SKM-1 treated with dmso at 0.1 percent for 144 hours (cell line): ENCODE results near the gene TCF25.
"Not testable (repeated sequence)": the region's sequence is repeated elsewhere in the genome, so short reads cannot be mapped to it uniquely, and the experiment has no call there.

Experiments
- DNase-seq: peaks from one replicate; lab custom pipeline; 2025; ENCODE audit not compliant: unreplicated experiment; lab: John Stamatoyannopoulos, UW

The TCF25 gene

DNA sequence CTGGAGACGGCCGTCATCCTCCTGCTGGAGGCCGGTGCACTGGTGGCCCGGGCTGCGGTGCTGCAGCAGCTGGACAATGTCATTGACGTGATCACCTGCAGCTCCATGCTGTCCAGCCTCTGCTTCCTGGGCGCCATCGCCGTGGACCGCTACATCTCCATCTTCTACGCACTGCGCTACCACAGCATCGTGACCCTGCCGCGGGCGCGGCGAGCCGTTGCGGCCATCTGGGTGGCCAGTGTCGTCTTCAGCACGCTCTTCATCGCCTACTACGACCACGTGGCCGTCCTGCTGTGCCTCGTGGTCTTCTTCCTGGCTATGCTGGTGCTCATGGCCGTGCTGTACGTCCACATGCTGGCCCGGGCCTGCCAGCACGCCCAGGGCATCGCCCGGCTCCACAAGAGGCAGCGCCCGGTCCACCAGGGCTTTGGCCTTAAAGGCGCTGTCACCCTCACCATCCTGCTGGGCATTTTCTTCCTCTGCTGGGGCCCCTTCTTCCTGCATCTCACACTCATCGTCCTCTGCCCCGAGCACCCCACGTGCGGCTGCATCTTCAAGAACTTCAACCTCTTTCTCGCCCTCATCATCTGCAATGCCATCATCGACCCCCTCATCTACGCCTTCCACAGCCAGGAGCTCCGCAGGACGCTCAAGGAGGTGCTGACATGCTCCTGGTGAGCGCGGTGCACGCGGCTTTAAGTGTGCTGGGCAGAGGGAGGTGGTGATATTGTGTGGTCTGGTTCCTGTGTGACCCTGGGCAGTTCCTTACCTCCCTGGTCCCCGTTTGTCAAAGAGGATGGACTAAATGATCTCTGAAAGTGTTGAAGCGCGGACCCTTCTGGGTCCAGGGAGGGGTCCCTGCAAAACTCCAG, 46.4 kb downstream of the TCF25 start:
- no peak for DNase-seq

DNA sequence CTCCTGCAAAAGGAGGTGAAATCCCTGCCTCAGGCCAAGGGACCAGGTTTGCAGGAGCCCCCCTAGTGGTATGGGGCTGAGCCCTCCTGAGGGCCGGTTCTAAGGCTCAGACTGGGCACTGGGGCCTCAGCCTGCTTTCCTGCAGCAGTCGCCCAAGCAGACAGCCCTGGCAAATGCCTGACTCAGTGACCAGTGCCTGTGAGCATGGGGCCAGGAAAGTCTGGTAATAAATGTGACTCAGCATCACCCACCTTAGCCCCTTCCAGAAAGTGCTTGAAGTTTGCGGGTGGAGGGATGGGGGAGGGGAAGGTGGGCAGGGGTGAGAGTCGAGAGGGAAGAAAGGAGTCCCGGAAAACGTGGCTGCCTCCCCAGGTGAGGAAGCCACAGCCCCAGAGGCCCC, 47.3 kb downstream of the TCF25 start:
- no peak for DNase-seq

DNA sequence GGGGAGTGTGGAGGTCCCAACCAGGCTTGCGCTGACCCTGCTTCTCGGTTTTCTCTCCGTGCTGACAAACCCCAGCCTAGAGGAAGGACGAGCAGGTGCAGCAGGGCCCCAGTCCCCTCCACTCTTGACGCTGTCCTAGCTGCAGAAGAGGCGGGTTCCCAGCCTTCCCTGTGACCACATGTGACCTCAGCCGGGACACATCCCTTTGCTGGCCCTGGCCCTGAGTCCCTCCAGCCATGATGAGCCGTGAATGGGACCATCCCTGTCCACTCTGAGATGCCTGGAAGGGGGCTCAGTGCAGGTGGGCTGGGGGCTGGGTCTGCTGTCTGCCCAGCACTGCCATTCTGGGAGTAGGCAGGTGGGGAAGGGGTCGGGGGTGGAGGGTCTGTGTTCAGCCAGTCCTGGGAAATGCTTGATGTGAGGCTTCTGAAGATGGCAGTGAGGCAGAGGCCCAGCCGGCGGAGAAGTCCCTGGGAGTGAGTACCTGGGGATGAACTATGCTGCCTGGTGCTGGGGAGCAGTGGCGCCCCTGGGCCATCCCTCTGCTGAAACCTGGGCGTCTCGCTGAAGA, 47.8 kb downstream of the TCF25 start:
- DNase-seq = no peak

DNA sequence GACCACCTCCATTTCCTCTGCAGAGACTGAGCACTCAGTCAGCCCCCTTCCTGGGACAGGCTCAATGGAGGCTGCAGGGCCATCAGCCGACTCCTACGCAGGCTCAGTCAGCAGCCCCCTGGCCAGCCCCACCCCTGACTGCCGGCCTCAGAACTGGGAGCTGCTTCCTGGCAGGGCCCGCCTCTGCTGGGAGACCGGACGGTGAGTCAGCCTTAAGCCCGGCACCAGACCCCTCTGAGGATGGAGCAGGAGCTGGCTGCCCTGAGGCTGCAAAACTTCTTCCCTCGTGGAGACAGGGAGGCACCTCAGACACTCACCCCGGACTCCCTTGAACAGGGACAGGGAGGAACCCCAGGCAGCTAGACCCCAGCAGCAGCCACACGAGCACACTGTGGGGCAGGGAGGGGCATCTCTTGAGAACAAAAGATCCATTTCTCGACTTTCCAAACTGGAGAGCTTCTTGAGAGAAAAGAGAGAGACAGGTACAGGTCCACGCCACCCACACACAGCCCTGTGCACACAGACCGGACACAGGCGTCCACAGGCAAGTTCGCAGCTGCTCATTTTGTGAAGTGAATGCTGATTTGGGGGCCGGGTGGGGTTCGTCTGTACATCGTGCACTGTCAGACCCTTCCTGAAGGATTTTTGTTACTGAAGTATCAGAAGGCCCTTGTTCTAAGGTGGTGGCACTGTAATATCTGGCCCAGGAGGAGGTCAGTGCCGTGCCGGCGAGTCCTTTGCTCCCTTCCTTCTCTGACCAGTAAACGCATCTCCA, 48.5 kb downstream of the TCF25 start:
- DNase-seq = no peak

DNA sequence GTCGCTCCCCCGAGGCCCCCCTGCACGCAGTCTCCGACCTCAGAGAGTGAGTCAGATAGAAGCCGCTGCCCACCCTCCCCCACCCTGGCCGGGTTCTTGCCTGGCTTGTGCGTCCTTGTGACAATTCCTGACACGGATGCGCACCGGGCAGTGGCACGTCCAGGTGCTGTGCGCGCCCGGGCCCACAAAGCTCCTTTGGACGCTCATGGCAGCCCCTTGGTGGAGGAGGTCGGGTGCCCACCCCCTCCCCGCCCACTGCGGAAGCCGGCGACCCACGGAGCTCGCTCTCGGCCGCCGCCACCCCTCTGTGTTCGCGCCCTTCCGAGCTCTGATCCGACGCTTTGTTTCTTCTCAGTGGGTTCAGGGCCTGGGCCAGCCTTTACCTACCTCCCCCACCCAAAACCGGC, 49.1 kb downstream of the TCF25 start:
- no peak for DNase-seq

DNA sequence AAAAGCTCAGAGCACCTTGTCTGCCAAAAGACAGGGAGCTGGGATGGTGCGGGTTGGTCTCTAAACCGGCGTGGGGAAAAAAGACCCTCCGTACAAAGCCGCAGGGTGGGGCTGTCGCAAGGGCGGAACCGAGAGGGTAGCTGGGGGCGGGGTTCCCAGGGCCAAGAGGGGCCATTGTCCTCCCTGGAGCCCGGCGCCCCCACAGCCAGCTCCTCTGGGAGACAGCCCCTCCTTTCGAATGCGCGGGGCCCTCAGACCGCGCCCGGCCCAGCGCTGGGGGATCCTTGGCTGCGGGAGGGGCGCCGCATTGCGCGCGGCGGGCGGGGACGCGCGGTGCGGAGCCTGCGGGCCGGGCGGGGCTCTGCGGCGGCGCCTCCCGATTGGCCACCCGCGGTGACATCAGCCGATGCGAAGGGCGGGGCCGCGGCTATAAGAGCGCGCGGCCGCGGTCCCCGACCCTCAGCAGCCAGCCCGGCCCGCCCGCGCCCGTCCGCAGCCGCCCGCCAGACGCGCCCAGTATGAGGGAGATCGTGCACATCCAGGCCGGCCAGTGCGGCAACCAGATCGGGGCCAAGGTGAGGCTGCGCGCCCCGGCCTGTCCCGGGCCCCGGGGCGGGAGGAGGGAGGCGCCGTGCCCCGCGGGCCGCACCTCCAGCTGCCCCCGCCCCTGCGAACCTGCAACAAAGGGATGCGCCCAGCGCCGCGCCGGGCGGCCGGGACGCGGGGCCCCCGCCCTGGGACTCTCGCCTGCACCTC, 49.7 kb downstream of the TCF25 start, which contains the start of gene TUBB3:
Gene TUBB3, plus strand, starts transcription at position 459 of the 756 bp plus-strand sequence. Its CDS starts 60 bp downstream, at position 519.
- DNase-seq = no peak

DNA sequence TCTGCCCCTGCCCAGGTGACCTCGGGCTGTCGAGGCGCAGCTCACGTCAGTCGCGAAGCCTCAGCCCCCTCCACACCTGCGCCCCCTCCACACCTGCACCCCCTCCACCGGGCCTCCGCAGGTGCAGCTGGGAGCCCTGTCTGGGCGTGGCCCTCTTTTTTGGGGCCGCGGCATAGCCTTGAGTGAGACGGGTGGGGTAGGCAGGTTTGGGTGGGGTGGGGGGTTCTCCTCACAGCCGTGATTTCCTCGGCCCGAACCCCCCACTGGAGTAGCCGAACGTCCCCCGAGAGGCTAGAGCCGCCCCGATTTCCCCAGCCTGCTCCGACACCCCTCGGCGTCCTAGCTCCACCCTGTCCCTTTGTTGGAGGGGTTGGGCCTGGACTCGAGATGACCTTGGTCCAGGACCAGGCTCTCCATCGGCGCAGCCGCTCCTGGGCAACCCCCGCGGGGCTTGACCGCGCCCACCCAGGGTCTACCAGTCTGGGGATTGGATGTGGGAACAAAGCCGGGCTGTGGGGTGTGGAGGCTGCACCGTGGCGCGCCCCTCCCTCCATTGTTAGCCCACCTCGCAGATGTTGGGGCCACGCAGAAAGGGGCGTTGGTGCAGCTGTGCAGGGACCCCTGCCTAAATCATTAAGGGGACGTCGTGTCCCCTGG, 50.4 kb downstream of the TCF25 start:
- no peak for DNase-seq

DNA sequence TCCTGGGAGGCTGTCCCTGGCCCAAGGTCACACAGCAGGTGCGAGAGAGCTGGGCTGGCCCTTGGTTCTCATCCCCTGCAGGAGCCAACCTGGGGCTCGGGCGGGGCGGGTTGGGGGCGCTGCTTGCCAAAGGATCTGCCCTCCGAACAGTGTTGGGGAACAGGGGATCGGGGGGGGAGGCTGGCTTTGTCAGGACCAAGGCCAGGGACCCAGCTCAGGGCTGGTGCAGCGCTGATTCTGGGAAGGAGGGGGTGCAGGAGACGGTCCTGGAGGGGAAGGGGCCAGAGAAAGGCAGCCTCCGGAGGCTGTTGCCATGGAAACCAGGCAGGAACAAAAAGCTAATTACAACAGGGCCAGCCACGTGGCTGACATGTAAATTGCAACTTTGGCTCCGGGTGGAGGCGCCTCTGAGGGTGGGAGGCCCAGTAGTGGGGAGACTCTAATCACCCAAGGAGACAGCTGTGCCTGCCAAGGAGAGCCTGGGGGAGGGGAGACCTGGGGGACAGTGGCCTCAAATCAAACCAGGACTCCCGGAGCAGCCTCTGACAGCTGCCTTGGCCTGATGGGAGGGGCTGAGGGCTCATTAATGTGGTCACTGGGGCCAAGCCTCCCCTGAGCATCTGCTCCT, 51.0 kb downstream of the TCF25 start:
- DNase-seq = peak; percentile 16

DNA sequence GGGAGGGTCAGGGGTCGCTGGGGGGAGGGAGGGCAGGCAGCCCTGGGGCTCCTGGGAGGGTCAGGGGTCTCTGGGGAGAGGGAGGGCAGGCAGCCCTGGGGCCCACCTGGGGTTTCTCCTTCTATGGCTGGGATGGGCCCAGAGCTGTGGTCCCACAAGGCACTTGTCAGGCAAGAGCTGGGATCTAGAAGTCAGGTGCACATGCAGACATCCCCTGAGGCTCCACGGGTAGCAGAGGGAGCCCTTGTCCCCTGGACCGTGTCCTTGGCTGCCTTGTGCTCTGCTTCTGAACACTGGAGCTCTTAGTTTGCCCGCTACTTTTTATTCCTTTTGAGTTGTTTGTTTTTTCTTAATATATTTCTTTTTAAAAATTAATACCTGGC, 51.5 kb downstream of the TCF25 start:
- DNase-seq = no peak

DNA sequence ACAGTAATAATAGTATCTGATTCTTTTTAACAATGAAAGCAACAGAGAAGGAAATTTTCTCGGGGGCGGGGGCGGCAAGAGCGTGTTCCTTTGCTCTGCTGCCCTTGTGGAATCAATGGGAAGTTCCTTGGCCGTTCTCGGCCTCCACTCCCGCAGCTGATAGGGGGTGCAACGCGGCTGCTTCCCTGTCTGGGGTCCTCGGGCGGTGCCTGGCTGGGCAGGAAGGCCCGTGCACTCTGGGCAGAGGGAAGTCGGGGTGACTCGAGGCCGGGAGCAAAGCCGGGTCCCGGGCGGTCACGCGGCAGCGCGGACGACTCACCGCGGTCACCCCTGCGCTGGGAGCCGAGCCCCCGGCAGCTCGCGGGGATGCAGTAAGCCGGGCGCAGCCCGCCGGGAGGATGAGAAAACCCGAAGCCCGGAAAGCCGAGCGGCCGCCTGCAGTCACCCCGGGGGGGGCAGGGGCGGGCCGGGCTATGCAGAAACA, 52.2 kb downstream of the TCF25 start:
- no peak for DNase-seq

DNA sequence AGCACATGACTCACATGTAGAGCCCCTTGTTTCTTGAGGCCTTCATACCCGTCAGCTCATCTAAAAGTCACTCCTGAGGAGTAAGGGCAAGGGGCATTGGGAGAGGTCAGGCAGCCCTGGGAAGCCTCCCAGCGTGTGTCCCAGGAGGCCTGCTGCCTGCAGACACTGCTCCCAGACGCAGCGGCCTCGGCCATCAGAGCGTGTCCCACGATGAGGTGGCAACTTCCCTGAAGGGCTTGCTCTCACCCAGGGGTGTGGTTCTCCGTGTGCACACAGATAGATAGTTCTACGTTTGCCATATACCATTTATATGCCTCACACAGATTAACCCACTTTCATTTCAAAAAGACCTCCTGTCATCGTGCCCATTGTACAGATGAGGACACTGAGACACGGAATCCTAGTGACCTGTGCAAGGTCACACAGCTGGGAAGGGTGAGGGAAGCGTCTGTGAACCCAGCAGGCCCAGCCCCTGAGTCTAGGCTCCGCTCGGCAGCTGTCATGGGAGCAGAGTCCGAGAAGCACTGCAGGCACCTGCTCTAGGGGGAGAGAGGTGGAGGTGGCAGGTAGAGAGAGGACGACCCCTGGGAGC, 58.0 kb downstream of the TCF25 start:
- DNase-seq = no peak

DNA sequence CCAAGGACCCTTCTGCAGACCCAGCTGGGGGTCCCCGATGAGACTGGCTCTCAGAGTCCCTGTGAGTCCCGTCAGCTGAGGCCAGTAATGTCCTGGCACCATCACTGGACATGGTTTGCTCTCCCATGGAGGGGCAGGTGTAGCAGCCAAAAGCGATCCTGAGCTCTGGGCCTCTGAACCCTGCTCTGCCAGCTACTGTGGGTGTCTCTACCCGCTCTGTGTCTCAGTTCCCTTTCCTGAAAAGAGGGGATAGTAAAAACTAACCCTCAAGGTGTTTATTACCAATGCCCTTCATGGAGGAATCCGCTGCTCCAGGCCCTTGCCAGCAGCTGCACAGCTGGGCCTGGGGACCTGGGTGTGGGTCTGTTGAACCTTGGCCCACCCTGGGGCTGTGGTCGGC, 58.6 kb downstream of the TCF25 start:
- no peak for DNase-seq

DNA sequence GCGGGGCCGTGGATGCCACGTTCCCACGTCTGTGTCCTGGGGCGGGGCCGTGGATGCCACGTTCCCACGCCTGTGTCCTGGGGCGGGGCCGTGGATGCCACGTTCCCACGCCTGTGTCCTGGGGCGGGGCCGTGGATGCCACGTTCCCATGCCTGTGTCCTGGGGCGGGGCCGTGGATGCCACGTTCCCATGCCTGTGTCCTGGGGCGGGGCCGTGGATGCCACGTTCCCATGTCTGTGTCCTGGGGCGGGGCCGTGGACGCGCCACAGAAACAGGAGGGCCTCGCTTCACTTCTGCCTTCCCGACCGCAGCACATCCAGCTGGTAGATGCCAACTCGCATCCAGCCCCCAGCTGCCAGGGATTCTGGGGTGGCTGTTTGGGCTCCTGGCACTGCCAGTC, 60.6 kb downstream of the TCF25 start:
- not testable (repeated sequence) for DNase-seq

DNA sequence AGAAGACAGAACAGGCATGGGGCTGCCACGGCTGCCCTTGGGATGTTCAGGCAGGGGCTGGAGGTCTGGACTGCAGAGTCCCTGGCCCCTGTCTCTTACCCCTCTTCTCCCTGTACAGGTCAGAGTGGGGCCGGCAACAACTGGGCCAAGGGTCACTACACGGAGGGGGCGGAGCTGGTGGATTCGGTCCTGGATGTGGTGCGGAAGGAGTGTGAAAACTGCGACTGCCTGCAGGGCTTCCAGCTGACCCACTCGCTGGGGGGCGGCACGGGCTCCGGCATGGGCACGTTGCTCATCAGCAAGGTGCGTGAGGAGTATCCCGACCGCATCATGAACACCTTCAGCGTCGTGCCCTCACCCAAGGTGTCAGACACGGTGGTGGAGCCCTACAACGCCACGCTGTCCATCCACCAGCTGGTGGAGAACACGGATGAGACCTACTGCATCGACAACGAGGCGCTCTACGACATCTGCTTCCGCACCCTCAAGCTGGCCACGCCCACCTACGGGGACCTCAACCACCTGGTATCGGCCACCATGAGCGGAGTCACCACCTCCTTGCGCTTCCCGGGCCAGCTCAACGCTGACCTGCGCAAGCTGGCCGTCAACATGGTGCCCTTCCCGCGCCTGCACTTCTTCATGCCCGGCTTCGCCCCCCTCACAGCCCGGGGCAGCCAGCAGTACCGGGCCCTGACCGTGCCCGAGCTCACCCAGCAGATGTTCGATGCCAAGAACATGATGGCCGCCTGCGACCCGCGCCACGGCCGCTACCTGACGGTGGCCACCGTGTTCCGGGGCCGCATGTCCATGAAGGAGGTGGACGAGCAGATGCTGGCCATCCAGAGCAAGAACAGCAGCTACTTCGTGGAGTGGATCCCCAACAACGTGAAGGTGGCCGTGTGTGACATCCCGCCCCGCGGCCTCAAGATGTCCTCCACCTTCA, 61.5 kb downstream of the TCF25 start:
- DNase-seq = no peak

DNA sequence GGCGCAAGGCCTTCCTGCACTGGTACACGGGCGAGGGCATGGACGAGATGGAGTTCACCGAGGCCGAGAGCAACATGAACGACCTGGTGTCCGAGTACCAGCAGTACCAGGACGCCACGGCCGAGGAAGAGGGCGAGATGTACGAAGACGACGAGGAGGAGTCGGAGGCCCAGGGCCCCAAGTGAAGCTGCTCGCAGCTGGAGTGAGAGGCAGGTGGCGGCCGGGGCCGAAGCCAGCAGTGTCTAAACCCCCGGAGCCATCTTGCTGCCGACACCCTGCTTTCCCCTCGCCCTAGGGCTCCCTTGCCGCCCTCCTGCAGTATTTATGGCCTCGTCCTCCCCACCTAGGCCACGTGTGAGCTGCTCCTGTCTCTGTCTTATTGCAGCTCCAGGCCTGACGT, 62.2 kb downstream of the TCF25 start:
- not testable (repeated sequence) for DNase-seq

DNA sequence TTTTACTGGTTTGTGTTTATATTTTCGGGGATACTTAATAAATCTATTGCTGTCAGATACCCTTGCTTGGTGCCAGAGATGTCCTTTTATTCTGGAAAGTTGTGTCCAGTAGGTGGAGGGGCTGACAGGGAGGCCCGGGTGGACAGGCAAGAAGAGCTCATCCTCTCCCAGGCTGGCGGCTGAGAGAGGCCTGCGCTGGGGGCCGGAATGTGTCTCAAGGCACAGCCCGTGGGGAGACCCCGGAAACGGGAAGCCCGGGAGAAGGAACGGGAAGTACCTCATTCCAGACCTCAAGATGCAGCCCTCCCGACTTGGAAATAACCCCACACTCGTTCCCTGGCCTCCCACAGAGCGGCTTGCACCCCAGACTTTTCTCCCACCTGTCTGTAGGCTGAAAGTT, 62.6 kb downstream of the TCF25 start:
- no peak for DNase-seq

DNA sequence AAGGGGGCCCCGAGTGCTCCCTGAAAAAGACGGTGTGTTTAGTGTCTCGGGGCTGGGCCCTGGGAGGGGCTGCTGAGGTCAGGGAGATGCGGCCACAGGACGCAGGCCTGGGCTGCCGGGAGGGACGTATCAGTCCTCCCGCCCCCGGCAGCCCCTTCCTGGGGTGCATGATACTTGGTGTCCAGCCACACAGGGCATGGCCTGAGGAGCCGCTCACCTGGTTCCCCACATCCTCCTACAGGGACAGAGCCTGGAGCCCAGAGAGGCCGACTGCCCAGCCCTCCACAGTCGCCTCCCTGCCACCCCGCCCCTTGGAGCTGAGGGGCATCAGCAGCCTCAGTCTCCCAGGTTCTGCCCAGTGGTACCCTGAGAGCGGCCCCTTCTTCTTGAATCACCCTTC, 63.1 kb downstream of the TCF25 start:
- DNase-seq = no peak

DNA sequence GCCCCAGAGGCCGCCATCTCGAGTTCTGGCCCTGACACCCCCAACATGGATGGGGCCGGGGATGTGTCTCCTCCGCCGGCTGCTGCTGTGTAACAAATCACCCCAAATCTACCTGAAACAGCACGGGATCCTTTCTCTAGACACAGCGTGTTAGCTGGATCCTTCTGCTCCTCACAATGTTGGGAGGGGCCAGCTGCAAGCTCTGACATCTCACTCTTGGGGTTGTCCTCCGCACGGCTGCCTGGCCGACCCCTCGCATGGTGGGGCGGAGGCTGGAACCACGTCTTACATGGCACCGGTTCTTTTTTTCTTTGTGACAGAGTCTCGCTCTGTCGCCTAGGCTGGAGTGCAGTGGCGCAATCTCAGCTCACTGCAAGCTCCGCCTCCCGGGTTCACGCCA, 63.6 kb downstream of the TCF25 start:
- no peak for DNase-seq
